ENCODE results near the gene C14orf132. TPM values are rescaled to one million over a fixed set of nuclear protein-coding genes. Genes with fewer than 3 reads are reported as not detected.

Gene C14orf132
- total and polyA plus RNA-seq, 4 donors: 9.8 to 49.3 (median 24.7) TPM

DNA sequence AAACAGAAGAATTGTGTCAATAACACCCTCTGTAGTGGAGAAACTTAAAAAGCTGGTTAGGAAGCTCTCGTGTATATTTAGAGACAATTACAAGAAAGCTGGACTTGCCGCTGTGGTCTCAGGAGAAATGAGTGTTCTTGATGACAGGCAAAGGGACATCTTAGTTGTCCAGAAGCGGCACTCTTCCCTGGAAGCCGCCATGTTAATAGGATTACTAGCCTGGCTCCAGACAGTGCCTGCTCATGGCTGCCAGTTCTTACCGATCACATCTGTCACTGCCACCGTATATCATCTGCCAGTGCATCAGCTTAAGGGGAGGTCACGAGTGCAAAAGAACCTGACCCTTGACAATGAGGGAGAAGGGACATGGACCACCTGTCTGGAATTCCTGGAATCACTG is 48.9 kb downstream of the C14orf132 start:
- H3K36me3 ChIP-seq (ENCODE audit: control insufficient read depth in 4 of 4, insufficient read depth in 4 of 4, low read length in 4 of 4): peaks cover 0 to 20% (median 7%) of the 10 kb centered on the region in 4 donors
- peaks cover 0 to 18% (median 0%) of the 10 kb centered on the region in 5 donors for H3K4me1 ChIP-seq (ENCODE audit: control insufficient read depth in 5 of 5, insufficient read depth in 5 of 5, low read length in 5 of 5)
- H3K9ac ChIP-seq (ENCODE audit: insufficient read depth in 1 of 2, low read length in 2 of 2): no peak overlapping the region
- TF ChIP-seq, protein P1, sequence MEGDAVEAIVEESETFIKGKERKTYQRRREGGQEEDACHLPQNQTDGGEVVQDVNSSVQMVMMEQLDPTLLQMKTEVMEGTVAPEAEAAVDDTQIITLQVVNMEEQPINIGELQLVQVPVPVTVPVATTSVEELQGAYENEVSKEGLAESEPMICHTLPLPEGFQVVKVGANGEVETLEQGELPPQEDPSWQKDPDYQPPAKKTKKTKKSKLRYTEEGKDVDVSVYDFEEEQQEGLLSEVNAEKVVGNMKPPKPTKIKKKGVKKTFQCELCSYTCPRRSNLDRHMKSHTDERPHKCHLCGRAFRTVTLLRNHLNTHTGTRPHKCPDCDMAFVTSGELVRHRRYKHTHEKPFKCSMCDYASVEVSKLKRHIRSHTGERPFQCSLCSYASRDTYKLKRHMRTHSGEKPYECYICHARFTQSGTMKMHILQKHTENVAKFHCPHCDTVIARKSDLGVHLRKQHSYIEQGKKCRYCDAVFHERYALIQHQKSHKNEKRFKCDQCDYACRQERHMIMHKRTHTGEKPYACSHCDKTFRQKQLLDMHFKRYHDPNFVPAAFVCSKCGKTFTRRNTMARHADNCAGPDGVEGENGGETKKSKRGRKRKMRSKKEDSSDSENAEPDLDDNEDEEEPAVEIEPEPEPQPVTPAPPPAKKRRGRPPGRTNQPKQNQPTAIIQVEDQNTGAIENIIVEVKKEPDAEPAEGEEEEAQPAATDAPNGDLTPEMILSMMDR (IDR thresholded peaks at IDR 0.05; ENCODE audit: control extremely low read depth, extremely low read depth): no peak
- no peak overlapping the region for H3K27ac ChIP-seq (ENCODE audit: low read depth in 1 of 2, low read length in 1 of 2)
- DNase-seq (no peak), ATAC-seq (ENCODE audit: insufficient read depth, low FRiP score) (no peak)
- no peaks in the 10 kb centered on the region for H3K9me3 ChIP-seq (ENCODE audit: control insufficient read depth in 4 of 4, insufficient read depth in 3 of 4, low read length in 3 of 4)
- no peak overlapping the region for H3K4me3 ChIP-seq
- H3K27me3 ChIP-seq (ENCODE audit: control insufficient read depth in 3 of 3, insufficient read depth in 3 of 3, low read length in 2 of 3): no peaks in the 10 kb centered on the region
- WGBS, 2 donors: 94 to 95% methylated on average over 7 of the region's 7 CpGs

GRCh38 chr14:96088481-96088880 is 49.3 kb downstream of the C14orf132 start:
- TF ChIP-seq, protein P1 (IDR thresholded peaks at IDR 0.05; ENCODE audit: control extremely low read depth, extremely low read depth): no peak
- no peak overlapping the region for H3K27ac ChIP-seq (ENCODE audit: low read depth in 1 of 2, low read length in 1 of 2)
- H3K4me3 ChIP-seq: no peak overlapping the region
- H3K9ac ChIP-seq (ENCODE audit: insufficient read depth in 1 of 2, low read length in 2 of 2): no peak overlapping the region
- H3K36me3 ChIP-seq (ENCODE audit: control insufficient read depth in 4 of 4, insufficient read depth in 4 of 4, low read length in 4 of 4): peaks cover 0 to 20% (median 7%) of the 10 kb centered on the region in 4 donors
- ATAC-seq (ENCODE audit: insufficient read depth, low FRiP score) (no peak), DNase-seq (no peak)
- H3K27me3 ChIP-seq (ENCODE audit: control insufficient read depth in 3 of 3, insufficient read depth in 3 of 3, low read length in 2 of 3): no peaks in the 10 kb centered on the region
- H3K9me3 ChIP-seq (ENCODE audit: control insufficient read depth in 4 of 4, insufficient read depth in 3 of 4, low read length in 3 of 4): no peaks in the 10 kb centered on the region
- H3K4me1 ChIP-seq (ENCODE audit: control insufficient read depth in 5 of 5, insufficient read depth in 5 of 5, low read length in 5 of 5): peaks cover 0 to 18% (median 0%) of the 10 kb centered on the region in 5 donors
- 93% methylated on average over 8 of the region's 8 CpGs for WGBS, 2 donors

- TF ChIP-seq, protein P1 (IDR thresholded peaks at IDR 0.05; ENCODE audit: control extremely low read depth, extremely low read depth): no peak
- ATAC-seq (ENCODE audit: insufficient read depth, low FRiP score) (no peak), DNase-seq (no peak)
- 92 to 93% methylated on average over 7 of the region's 7 CpGs for WGBS, 2 donors
- H3K4me3 ChIP-seq: no peak overlapping the region
- peaks cover 0 to 18% (median 0%) of the 10 kb centered on the region in 5 donors for H3K4me1 ChIP-seq (ENCODE audit: control insufficient read depth in 5 of 5, insufficient read depth in 5 of 5, low read length in 5 of 5)
- H3K9ac ChIP-seq (ENCODE audit: insufficient read depth in 1 of 2, low read length in 2 of 2): no peak overlapping the region
- peaks cover 0 to 20% (median 7%) of the 10 kb centered on the region in 4 donors for H3K36me3 ChIP-seq (ENCODE audit: control insufficient read depth in 4 of 4, insufficient read depth in 4 of 4, low read length in 4 of 4)
- H3K27ac ChIP-seq (ENCODE audit: low read depth in 1 of 2, low read length in 1 of 2): no peak overlapping the region
- H3K9me3 ChIP-seq (ENCODE audit: control insufficient read depth in 4 of 4, insufficient read depth in 3 of 4, low read length in 3 of 4): no peaks in the 10 kb centered on the region
- H3K27me3 ChIP-seq (ENCODE audit: control insufficient read depth in 3 of 3, insufficient read depth in 3 of 3, low read length in 2 of 3): no peaks in the 10 kb centered on the region
These were observed 49.7 kb downstream of the C14orf132 start for GRCh38 chr14:96088911-96089310.

- peaks cover 0 to 20% (median 7%) of the 10 kb centered on the region in 4 donors for H3K36me3 ChIP-seq (ENCODE audit: control insufficient read depth in 4 of 4, insufficient read depth in 4 of 4, low read length in 4 of 4)
- H3K9me3 ChIP-seq (ENCODE audit: control insufficient read depth in 4 of 4, insufficient read depth in 3 of 4, low read length in 3 of 4): no peaks in the 10 kb centered on the region
- no peak overlapping the region for H3K27ac ChIP-seq (ENCODE audit: low read depth in 1 of 2, low read length in 1 of 2)
- DNase-seq (no peak), ATAC-seq (ENCODE audit: insufficient read depth, low FRiP score) (no peak)
- no peak overlapping the region for H3K4me3 ChIP-seq
- no peaks in the 10 kb centered on the region for H3K27me3 ChIP-seq (ENCODE audit: control insufficient read depth in 3 of 3, insufficient read depth in 3 of 3, low read length in 2 of 3)
- 91 to 98% methylated on average over 4 of the region's 4 CpGs for WGBS, 2 donors
- peaks cover 0 to 18% (median 5%) of the 10 kb centered on the region in 5 donors for H3K4me1 ChIP-seq (ENCODE audit: control insufficient read depth in 5 of 5, insufficient read depth in 5 of 5, low read length in 5 of 5)
- H3K9ac ChIP-seq (ENCODE audit: insufficient read depth in 1 of 2, low read length in 2 of 2): no peak overlapping the region
- TF ChIP-seq, protein P1 (IDR thresholded peaks at IDR 0.05; ENCODE audit: control extremely low read depth, extremely low read depth): no peak
These were observed 50.2 kb downstream of the C14orf132 start for GRCh38 chr14:96089401-96089800.

All from lung (tissue), 12 donors.